Measurements from ENCODE around the gene VPS52. TPM values are rescaled to one million over a fixed set of nuclear protein-coding genes. Genes with fewer than 3 reads are reported as not detected.

The VPS52 gene, protein sequence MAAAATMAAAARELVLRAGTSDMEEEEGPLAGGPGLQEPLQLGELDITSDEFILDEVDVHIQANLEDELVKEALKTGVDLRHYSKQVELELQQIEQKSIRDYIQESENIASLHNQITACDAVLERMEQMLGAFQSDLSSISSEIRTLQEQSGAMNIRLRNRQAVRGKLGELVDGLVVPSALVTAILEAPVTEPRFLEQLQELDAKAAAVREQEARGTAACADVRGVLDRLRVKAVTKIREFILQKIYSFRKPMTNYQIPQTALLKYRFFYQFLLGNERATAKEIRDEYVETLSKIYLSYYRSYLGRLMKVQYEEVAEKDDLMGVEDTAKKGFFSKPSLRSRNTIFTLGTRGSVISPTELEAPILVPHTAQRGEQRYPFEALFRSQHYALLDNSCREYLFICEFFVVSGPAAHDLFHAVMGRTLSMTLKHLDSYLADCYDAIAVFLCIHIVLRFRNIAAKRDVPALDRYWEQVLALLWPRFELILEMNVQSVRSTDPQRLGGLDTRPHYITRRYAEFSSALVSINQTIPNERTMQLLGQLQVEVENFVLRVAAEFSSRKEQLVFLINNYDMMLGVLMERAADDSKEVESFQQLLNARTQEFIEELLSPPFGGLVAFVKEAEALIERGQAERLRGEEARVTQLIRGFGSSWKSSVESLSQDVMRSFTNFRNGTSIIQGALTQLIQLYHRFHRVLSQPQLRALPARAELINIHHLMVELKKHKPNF
- 35.1 TPM for total RNA-seq
- long read RNA-seq, transcript VPS52-212 (20 exons, 2,960 nt), result major isoform, 26 of 48 reads
- long read RNA-seq, partial matches to known transcripts, result 8 of 48 reads
- long read RNA-seq, other reads (novel, unspliced or antisense), result 14 of 48 reads

DNA sequence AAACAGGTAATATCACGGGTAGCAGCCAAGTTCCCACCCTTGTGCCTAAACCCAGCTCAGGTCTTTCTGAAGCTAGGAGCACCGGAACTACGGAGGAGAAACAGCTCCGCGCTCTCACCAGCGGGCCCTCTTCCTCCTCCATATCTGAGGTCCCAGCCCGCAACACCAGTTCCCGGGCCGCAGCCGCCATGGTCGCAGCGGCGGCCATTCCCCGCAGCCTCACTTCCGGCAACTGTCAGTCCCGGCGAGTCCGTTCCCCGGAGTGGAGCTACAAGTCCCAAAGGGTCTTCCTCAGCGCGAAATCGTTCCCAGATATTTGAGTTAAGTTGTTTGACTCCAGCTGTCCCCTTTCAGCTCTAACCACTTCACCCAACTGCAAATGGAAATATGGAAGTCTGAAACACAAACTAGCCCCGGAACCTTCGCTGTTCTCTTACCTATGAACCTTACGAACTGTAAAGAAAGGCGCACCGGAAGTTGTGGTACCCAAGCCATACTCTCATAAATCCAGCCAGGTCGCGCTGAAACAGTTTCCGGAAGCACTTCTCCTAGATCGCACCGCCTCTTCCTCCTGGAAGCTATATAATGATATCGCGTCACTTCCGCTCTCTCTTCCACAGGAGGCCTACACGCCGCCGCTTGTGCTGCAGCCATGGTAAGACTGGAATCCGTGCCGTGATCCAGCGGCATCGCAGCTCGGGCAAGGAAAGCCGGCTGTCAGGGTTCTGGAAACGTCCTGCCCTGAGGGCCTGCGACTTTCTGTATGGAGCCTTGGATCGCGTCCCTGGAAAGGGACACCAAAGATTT lies at the start of gene VPS52, which contains the start of gene RPS18:
Gene VPS52 (minus strand): TSS at position 409 of the 807 bp plus-strand sequence. CDS start 201 bp downstream, at position 208.
Gene RPS18 (plus strand): TSS at position 608 of the 807 bp plus-strand sequence. CDS start 45 bp downstream, at position 653.
- Histone ChIP-seq H3K4me3 (peak within 1 kb of the TSS; percentile 79), H3K27ac (replicated peaks) (peak within 1 kb of the TSS; percentile 97), H3K9me3 (replicated peaks) (no peaks in the 10 kb centered on the region), H3K4me1 (peaks cover 66% of the 10 kb centered on the region), H3K36me3 (peaks cover 66% of the 10 kb centered on the region), H3K27me3 (ENCODE audit: low read depth) (no peaks in the 10 kb centered on the region)
- intact Hi-C loops (cut with micrococcal nuclease), result no loop called here
- peak; percentile 89 for DNase-seq
- TF ChIP-seq, protein P1, sequence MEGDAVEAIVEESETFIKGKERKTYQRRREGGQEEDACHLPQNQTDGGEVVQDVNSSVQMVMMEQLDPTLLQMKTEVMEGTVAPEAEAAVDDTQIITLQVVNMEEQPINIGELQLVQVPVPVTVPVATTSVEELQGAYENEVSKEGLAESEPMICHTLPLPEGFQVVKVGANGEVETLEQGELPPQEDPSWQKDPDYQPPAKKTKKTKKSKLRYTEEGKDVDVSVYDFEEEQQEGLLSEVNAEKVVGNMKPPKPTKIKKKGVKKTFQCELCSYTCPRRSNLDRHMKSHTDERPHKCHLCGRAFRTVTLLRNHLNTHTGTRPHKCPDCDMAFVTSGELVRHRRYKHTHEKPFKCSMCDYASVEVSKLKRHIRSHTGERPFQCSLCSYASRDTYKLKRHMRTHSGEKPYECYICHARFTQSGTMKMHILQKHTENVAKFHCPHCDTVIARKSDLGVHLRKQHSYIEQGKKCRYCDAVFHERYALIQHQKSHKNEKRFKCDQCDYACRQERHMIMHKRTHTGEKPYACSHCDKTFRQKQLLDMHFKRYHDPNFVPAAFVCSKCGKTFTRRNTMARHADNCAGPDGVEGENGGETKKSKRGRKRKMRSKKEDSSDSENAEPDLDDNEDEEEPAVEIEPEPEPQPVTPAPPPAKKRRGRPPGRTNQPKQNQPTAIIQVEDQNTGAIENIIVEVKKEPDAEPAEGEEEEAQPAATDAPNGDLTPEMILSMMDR (IDR thresholded peaks at IDR 0.05; ENCODE audit: borderline replicate concordance), result no peak

DNA sequence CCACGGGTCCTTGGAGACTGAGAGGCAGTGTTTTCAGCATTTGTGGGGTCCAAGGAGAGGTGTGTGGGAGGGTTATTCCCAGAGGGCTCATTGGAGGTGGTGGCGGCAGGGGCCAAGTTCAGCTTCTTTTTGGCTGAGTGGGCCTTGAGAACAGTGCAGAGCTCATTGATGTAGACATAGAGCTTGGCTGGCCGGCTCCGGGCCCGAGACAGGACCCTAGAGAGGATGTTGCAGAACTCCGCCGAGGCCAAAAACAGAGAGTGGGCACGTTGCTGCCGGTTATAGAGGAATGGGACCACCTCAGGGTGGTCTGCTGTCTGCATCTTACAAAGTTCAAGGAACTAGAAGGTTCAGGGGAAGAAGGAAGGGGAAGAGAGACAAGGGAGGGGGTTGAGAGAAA lies 49.6 kb upstream of the VPS52 start:
- TF ChIP-seq, protein P1 (IDR thresholded peaks at IDR 0.05; ENCODE audit: borderline replicate concordance), result no peak
- no peak for DNase-seq
- Histone ChIP-seq H3K4me3 (peak overlapping the region; percentile 82), H3K27me3 (ENCODE audit: low read depth) (no peaks in the 10 kb centered on the region), H3K36me3 (peaks cover 32% of the 10 kb centered on the region), H3K9me3 (replicated peaks) (no peaks in the 10 kb centered on the region), H3K27ac (replicated peaks) (peak overlapping the region; percentile 93), H3K4me1 (peaks cover 71% of the 10 kb centered on the region)
- intact Hi-C loops (cut with micrococcal nuclease), result no loop called here

DNA sequence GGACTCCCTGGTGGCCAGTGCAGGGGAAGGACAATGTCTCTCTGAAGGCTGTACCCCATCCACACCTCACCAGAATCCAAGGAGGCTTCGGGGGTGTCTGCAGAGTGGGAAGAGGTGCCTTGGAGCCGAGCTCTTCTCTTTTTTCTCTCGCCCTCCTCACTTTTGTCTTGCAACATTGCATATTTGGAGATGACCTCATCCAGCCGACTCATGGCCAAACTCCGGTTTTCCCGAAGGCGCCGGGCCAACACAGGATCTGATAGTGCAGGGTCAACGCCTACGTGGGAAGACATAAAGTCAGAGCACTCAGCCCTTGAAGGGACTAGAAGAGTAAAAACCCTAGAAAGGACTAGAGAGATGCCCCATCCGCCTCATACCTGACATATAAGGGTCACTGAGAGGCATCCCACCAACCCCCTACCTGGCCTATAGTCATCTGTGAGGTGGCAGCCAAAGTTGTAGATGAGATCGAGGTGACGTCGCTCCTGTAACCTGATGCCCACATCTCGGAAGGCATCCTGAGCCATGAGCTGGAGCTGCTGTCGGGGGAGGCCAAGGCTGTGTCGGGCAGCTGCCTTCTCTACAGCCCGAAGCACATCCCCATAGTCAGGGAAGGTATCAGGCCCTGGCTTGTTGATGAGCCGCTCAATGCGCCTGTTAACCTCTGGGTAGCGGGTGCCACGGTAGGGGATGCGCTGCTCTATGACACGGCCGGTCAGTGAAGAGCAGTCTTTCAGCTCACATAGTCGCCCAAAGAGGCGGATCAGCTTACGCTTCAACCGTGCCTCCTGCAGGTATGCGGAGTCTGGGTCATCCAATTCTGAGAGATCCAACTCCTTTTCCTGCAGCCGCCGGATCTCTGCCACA lies 48.9 kb upstream of the VPS52 start:
- Histone ChIP-seq H3K36me3 (peaks cover 32% of the 10 kb centered on the region), H3K4me3 (peak overlapping the region; percentile 82), H3K9me3 (replicated peaks) (no peaks in the 10 kb centered on the region), H3K27ac (replicated peaks) (peak overlapping the region; percentile 48), H3K4me1 (peaks cover 77% of the 10 kb centered on the region), H3K27me3 (ENCODE audit: low read depth) (no peaks in the 10 kb centered on the region)
- intact Hi-C loops (cut with micrococcal nuclease), result no loop called here
- TF ChIP-seq, protein P1 (IDR thresholded peaks at IDR 0.05; ENCODE audit: borderline replicate concordance), result no peak
- peak; percentile 63 for DNase-seq

DNA sequence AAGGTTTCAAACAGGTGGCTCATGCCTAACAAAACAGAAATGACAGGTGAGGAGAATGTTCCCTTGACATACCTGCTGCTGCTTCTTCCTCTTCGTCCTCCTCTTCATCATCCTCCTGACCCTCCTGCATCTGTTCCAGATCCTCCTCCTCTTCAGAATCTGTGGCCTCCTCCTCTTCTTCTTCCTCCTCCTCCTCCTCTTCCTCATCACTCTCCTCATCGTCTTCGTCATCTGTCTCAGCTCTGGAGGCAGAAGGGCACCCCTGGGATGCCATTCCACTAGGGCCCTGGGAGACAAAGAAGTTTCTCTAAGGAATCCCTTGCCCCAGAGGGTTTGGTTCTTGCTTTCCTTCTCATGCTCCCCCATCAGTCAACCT lies 48.3 kb upstream of the VPS52 start:
- DNase-seq, result no peak
- Histone ChIP-seq H3K9me3 (replicated peaks) (no peaks in the 10 kb centered on the region), H3K4me3 (peak overlapping the region; percentile 82), H3K27me3 (ENCODE audit: low read depth) (no peaks in the 10 kb centered on the region), H3K27ac (replicated peaks) (peak overlapping the region; percentile 48), H3K4me1 (peaks cover 83% of the 10 kb centered on the region), H3K36me3 (peaks cover 32% of the 10 kb centered on the region)
- TF ChIP-seq, protein P1 (IDR thresholded peaks at IDR 0.05; ENCODE audit: borderline replicate concordance), result no peak
- intact Hi-C loops (cut with micrococcal nuclease), result no loop called here
